ENCODE measurements around the gene ASCL5.

DNA sequence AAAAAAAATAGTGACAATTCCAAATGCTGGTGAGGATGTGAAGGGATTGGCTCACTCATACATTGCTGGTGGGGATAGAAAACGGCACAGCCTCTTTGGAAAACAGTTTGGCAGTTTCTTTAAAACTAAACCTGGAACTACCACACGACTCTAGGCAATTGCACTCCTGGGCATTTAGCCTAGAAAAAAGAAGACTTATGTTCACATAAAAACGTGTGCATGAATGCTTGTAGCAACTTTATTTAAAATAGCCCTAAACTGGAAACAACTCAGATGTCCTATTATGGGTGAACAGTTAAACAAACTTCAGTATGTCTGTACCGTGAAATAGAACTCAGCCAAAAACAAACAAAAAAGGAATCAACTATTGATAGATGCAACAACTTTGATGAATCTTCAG lies 36.7 kb upstream of the ASCL5 start:
- TF ChIP-seq, protein P1, sequence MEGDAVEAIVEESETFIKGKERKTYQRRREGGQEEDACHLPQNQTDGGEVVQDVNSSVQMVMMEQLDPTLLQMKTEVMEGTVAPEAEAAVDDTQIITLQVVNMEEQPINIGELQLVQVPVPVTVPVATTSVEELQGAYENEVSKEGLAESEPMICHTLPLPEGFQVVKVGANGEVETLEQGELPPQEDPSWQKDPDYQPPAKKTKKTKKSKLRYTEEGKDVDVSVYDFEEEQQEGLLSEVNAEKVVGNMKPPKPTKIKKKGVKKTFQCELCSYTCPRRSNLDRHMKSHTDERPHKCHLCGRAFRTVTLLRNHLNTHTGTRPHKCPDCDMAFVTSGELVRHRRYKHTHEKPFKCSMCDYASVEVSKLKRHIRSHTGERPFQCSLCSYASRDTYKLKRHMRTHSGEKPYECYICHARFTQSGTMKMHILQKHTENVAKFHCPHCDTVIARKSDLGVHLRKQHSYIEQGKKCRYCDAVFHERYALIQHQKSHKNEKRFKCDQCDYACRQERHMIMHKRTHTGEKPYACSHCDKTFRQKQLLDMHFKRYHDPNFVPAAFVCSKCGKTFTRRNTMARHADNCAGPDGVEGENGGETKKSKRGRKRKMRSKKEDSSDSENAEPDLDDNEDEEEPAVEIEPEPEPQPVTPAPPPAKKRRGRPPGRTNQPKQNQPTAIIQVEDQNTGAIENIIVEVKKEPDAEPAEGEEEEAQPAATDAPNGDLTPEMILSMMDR (IDR thresholded peaks at IDR 0.05) = no peak
- TF ChIP-seq POLR2A (IDR thresholded peaks at IDR 0.05) = no peak
